GM21786 (cell line): ENCODE data around the gene TAF11.
"Not testable (repeated sequence)": the region's sequence is repeated elsewhere in the genome, so short reads cannot be mapped to it uniquely, and the experiment has no call there.

Experiments
- ATAC-seq: cut with Tn5 transposase; IDR thresholded peaks from one replicate; pipeline ENCODE4 v1.9.1; 2021; ENCODE audit not compliant: unreplicated experiment

The TAF11 gene

GRCh38 chr6:34867484-34867883, 20.4 kb downstream of the TAF11 start:
- no peak for ATAC-seq

- ATAC-seq: no peak
Measured at GRCh38 chr6:34866509-34866908, 21.3 kb downstream of the TAF11 start.

GRCh38 chr6:34865107-34865506, 22.7 kb downstream of the TAF11 start:
- no peak for ATAC-seq

- ATAC-seq: no peak
Measured at GRCh38 chr6:34864007-34864406, 23.8 kb downstream of the TAF11 start.

GRCh38 chr6:34860776-34861175, 27.1 kb downstream of the TAF11 start:
- ATAC-seq: no peak

GRCh38 chr6:34859951-34860350, 27.9 kb downstream of the TAF11 start:
- no peak for ATAC-seq

- no peak for ATAC-seq
Measured at GRCh38 chr6:34858681-34859080, 29.2 kb downstream of the TAF11 start.

GRCh38 chr6:34855463-34855862, 32.4 kb downstream of the TAF11 start:
- ATAC-seq: no peak

GRCh38 chr6:34852406-34853085, 35.3 kb downstream of the TAF11 start:
- ATAC-seq: no peak

GRCh38 chr6:34851361-34851760, 36.5 kb downstream of the TAF11 start:
- ATAC-seq: no peak

GRCh38 chr6:34849066-34849465, 38.8 kb downstream of the TAF11 start:
- not testable (repeated sequence) for ATAC-seq

GRCh38 chr6:34839666-34840352, 48.0 kb downstream of the TAF11 start:
- no peak for ATAC-seq

- no peak for ATAC-seq
Measured at GRCh38 chr6:34837528-34837927, 50.3 kb downstream of the TAF11 start.

- ATAC-seq: no peak
Measured at GRCh38 chr6:34836451-34836850, 51.4 kb downstream of the TAF11 start.

- ATAC-seq: no peak
Measured at GRCh38 chr6:34836008-34836407, 51.8 kb downstream of the TAF11 start.

GRCh38 chr6:34834789-34835518, 52.9 kb downstream of the TAF11 start:
- no peak for ATAC-seq

GRCh38 chr6:34832942-34833341, 54.9 kb downstream of the TAF11 start:
- no peak for ATAC-seq

- no peak for ATAC-seq
Measured at GRCh38 chr6:34829137-34829536, 58.7 kb downstream of the TAF11 start.
